ENCODE data around the gene CAP2. TPM values are rescaled to one million over a fixed set of nuclear protein-coding genes. Genes with fewer than 3 reads are reported as not detected.

Gene CAP2
- total and polyA plus RNA-seq, 7 experiments from 2014 or later: not detected

DNA sequence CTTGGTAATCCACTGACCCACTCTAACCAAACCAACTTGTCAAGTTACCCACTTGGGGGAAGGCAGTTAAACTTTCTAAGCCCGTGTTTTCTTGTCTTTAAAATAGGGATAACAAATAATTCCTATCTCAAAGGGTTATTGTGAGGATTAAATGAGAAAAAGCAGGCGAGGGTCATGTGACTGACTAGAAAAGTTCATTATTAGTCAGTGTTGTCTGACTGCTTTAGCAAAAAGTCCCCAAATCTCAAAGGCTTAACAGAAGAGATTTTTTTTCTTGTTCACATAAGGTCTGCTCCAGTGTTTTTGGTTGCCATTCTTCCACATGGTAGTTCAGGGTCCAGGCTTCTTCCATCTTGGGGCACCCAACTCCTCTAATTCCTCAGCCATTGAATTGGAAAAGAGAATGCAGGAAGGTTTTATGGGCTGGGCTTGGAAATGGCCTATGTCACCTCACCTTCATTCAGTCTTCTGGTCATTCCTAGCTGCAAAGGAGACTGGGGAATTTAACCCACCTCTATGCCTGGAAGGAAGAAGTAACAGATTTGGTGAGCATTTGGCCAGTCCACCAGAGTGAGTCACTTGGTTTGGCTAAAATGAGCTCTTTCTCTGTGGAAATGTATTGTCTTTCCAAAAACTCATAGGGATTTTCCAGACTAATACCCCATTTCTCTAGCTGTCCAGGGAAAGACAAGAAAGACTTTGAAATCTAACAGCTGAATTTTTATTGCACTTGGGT lies 77.0 kb downstream of the CAP2 start:
- ChIA-PET CTCF (no interaction called here), POLR2A (no interaction called here)
- H3K4me3 Mint-ChIP-seq: no peak overlapping the region
- H3K4me1 Mint-ChIP-seq: no peaks in the 10 kb centered on the region
- no peaks in the 10 kb centered on the region for H3K9me3 Mint-ChIP-seq
- Histone ChIP-seq H3K9me3 (ENCODE audit: control insufficient read depth in 2 of 3, low read length in 3 of 3) (no peaks in the 10 kb centered on the region), H3K36me3 (ENCODE audit: control insufficient read depth in 2 of 3, insufficient read depth in 3 of 3, low read length in 3 of 3) (no peaks in the 10 kb centered on the region), H3K4me1 (ENCODE audit: control insufficient read depth in 2 of 2, insufficient read depth in 2 of 2, low read length in 2 of 2) (no peaks in the 10 kb centered on the region), H3K27ac (ENCODE audit: low read depth, low read length) (no peak overlapping the region), H3K27me3 (ENCODE audit: control insufficient read depth in 2 of 2, insufficient read depth in 2 of 2, low read length in 2 of 2) (no peaks in the 10 kb centered on the region), H3K4me3 (ENCODE audit: low read length) (no peak overlapping the region)
- DNase-seq (no peak), ATAC-seq (no peak)
- H3K27me3 Mint-ChIP-seq: peaks cover 0 to 8% (median 0%) of the 10 kb centered on the region in 5 donors
- H3K36me3 Mint-ChIP-seq: no peaks in the 10 kb centered on the region
- no peak overlapping the region for H3K27ac Mint-ChIP-seq
- intact Hi-C loops (cut with micrococcal nuclease): no loop called here

DNA sequence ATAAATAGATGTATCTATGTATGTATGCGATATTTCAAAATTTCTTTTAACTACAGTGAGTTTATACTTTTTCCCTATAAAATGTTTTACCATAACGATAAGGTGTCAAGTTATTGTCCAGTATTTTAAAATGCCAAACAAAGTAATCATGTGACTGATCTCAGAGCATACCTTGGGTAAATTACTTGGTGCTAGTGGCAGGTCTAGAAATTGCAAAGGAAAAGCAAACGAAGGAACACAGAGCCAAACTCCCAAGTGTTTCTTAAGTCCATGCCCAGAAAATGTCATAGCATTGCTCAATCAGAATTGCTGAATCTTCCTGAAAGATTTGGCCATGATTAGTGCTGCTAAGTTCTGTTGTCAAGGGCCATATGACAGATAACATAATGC lies 77.5 kb downstream of the CAP2 start:
- Mint-ChIP-seq H3K27ac (no peak overlapping the region), H3K4me1 (no peaks in the 10 kb centered on the region), H3K36me3 (no peaks in the 10 kb centered on the region), H3K9me3 (no peaks in the 10 kb centered on the region), H3K4me3 (no peak overlapping the region), H3K27me3 (peaks cover 0 to 8% (median 0%) of the 10 kb centered on the region in 5 donors)
- H3K9me3 ChIP-seq (ENCODE audit: control insufficient read depth in 2 of 3, low read length in 3 of 3): no peaks in the 10 kb centered on the region
- intact Hi-C loops (cut with micrococcal nuclease): no loop called here
- DNase-seq: no peak
- no peaks in the 10 kb centered on the region for H3K4me1 ChIP-seq (ENCODE audit: control insufficient read depth in 2 of 2, insufficient read depth in 2 of 2, low read length in 2 of 2)
- H3K27ac ChIP-seq (ENCODE audit: low read depth, low read length): no peak overlapping the region
- POLR2A ChIA-PET: no interaction called here
- no peaks in the 10 kb centered on the region for H3K27me3 ChIP-seq (ENCODE audit: control insufficient read depth in 2 of 2, insufficient read depth in 2 of 2, low read length in 2 of 2)
- H3K36me3 ChIP-seq (ENCODE audit: control insufficient read depth in 2 of 3, insufficient read depth in 3 of 3, low read length in 3 of 3): no peaks in the 10 kb centered on the region
- CTCF ChIA-PET: no interaction called here
- no peak for ATAC-seq
- no peak overlapping the region for H3K4me3 ChIP-seq (ENCODE audit: low read length)

DNA sequence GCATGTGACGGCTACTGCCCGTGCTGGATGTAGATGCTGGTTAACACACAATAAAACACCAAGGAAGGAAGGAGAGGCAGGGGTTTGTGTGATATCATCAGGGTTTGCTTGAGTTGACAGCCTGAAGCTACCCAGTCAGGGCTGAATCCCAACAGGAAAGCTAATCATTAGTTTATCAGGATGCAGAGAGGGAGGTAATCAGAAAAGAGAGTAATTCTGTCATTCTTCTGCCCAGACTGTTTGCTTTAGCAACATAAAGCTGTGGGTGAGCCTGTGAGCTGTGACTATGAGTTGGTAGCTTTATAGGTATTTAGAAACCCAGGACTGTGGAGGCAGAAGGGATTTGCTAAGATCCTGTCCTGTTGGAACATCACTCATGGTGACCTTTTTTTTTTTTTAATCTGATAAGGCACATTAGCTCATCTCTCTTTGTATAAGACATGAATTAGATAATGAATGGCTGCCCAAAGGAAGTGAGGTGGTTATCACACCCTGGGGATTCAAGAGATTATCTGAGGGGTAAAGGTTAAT lies 79.3 kb downstream of the CAP2 start:
- no peak overlapping the region for H3K4me3 Mint-ChIP-seq
- H3K9me3 Mint-ChIP-seq: no peaks in the 10 kb centered on the region
- no peaks in the 10 kb centered on the region for H3K27me3 ChIP-seq (ENCODE audit: control insufficient read depth in 2 of 2, insufficient read depth in 2 of 2, low read length in 2 of 2)
- ChIA-PET CTCF (no interaction called here), POLR2A (no interaction called here)
- intact Hi-C loops (cut with micrococcal nuclease): no loop called here
- no peaks in the 10 kb centered on the region for H3K4me1 Mint-ChIP-seq
- H3K36me3 Mint-ChIP-seq: no peaks in the 10 kb centered on the region
- DNase-seq (no peak), ATAC-seq (no peak)
- no peak overlapping the region for H3K27ac Mint-ChIP-seq
- H3K4me1 ChIP-seq (ENCODE audit: control insufficient read depth in 2 of 2, insufficient read depth in 2 of 2, low read length in 2 of 2): no peaks in the 10 kb centered on the region
- H3K27ac ChIP-seq (ENCODE audit: low read depth, low read length): no peak overlapping the region
- peaks cover 4 to 13% (median 5%) of the 10 kb centered on the region in 5 donors for H3K27me3 Mint-ChIP-seq
- H3K36me3 ChIP-seq (ENCODE audit: control insufficient read depth in 2 of 3, insufficient read depth in 3 of 3, low read length in 3 of 3): no peaks in the 10 kb centered on the region
- no peaks in the 10 kb centered on the region for H3K9me3 ChIP-seq (ENCODE audit: control insufficient read depth in 2 of 3, low read length in 3 of 3)
- no peak overlapping the region for H3K4me3 ChIP-seq (ENCODE audit: low read length)

DNA sequence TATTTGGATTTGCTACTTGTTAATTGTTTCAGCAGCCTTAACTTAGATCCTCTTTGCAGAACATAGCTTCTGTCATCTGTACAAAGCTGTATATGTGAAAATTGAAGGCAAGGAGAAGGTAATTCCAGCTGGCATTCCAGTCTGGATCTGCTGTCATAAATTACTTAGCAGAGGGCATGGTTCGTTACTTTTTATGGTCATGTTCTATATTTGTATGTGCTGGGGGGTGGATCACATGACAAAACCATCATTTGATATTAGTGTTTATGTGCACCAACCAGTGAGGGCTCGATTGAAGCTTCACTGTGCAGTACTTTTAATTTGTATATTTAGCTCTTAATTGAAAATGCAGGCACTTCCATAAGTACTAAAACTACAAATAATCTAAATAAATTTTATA lies 80.2 kb downstream of the CAP2 start:
- no peaks in the 10 kb centered on the region for H3K4me1 ChIP-seq (ENCODE audit: control insufficient read depth in 2 of 2, insufficient read depth in 2 of 2, low read length in 2 of 2)
- no peaks in the 10 kb centered on the region for H3K27me3 ChIP-seq (ENCODE audit: control insufficient read depth in 2 of 2, insufficient read depth in 2 of 2, low read length in 2 of 2)
- no peaks in the 10 kb centered on the region for H3K9me3 ChIP-seq (ENCODE audit: control insufficient read depth in 2 of 3, low read length in 3 of 3)
- ChIA-PET CTCF (no interaction called here), POLR2A (no interaction called here)
- H3K27me3 Mint-ChIP-seq: peaks cover 4 to 13% (median 5%) of the 10 kb centered on the region in 5 donors
- no peaks in the 10 kb centered on the region for H3K9me3 Mint-ChIP-seq
- ATAC-seq (no peak), DNase-seq (no peak)
- no peaks in the 10 kb centered on the region for H3K4me1 Mint-ChIP-seq
- no peak overlapping the region for H3K4me3 ChIP-seq (ENCODE audit: low read length)
- H3K36me3 Mint-ChIP-seq: no peaks in the 10 kb centered on the region
- H3K36me3 ChIP-seq (ENCODE audit: control insufficient read depth in 2 of 3, insufficient read depth in 3 of 3, low read length in 3 of 3): no peaks in the 10 kb centered on the region
- H3K27ac Mint-ChIP-seq: no peak overlapping the region
- no peak overlapping the region for H3K4me3 Mint-ChIP-seq
- intact Hi-C loops (cut with micrococcal nuclease): no loop called here
- H3K27ac ChIP-seq (ENCODE audit: low read depth, low read length): no peak overlapping the region

DNA sequence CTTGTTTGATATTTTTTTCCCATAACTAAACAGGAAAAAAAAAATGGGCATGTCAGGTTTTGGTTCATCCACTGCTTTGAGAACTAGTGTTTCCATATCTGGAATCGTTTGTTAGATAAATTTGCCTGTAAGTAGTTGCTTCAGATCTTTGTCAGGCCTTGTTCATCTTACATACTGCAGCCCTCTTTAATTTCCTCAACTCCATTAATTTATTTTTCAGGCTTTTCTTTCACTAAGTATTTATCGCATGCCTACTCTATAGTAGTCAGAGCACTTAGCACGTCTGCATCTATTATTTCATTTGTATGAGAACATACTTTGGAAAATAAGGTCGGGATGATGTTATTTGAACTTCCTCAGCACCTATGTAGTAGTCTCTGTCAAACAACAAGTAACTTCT lies 80.9 kb downstream of the CAP2 start:
- POLR2A ChIA-PET: no interaction called here
- Histone ChIP-seq H3K9me3 (ENCODE audit: control insufficient read depth in 2 of 3, low read length in 3 of 3) (no peaks in the 10 kb centered on the region), H3K4me1 (ENCODE audit: control insufficient read depth in 2 of 2, insufficient read depth in 2 of 2, low read length in 2 of 2) (no peaks in the 10 kb centered on the region), H3K27me3 (ENCODE audit: control insufficient read depth in 2 of 2, insufficient read depth in 2 of 2, low read length in 2 of 2) (no peaks in the 10 kb centered on the region), H3K36me3 (ENCODE audit: control insufficient read depth in 2 of 3, insufficient read depth in 3 of 3, low read length in 3 of 3) (no peaks in the 10 kb centered on the region), H3K27ac (ENCODE audit: low read depth, low read length) (no peak overlapping the region), H3K4me3 (ENCODE audit: low read length) (no peak overlapping the region)
- Mint-ChIP-seq H3K27me3 (peaks cover 4 to 13% (median 5%) of the 10 kb centered on the region in 5 donors), H3K4me1 (no peaks in the 10 kb centered on the region), H3K27ac (no peak overlapping the region), H3K36me3 (no peaks in the 10 kb centered on the region), H3K4me3 (no peak overlapping the region), H3K9me3 (no peaks in the 10 kb centered on the region)
- DNase-seq (no peak), ATAC-seq (no peak)
- intact Hi-C loops (cut with micrococcal nuclease): no loop called here
- CTCF ChIA-PET: no interaction called here

DNA sequence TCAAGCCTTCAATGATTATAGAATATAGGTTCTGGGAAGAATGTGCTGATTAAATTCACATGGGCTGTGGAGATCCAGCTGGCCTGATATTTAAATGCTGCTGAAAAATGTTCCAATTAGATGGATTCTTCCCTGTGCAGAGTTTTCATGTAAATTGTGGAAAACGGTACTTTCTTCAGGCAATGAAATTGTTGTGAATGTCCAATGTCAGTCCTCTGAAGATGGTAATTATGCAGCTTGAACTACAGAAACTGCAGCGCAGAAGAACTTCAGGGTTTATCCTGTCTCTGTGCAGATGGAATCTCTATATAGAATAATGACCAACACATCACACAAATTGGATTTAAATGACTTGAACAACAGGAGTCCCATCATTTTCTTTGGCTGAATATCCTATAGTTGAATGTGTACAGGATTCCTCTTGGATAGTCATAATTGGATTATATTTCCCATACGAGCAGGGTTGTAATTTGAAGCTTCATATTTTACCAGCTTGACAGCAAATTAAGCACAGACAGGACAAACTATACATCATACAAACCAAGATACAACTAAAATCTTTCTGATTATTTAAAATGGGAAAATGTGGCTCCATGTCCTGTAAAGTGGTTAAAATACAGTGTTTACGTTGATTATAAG lies 82.3 kb downstream of the CAP2 start:
- H3K9me3 Mint-ChIP-seq: no peaks in the 10 kb centered on the region
- DNase-seq (no peak), ATAC-seq (no peak)
- no peak overlapping the region for H3K27ac ChIP-seq (ENCODE audit: low read depth, low read length)
- no peak overlapping the region for H3K4me3 ChIP-seq (ENCODE audit: low read length)
- H3K4me3 Mint-ChIP-seq: no peak overlapping the region
- no peak overlapping the region for H3K27ac Mint-ChIP-seq
- no peaks in the 10 kb centered on the region for H3K9me3 ChIP-seq (ENCODE audit: control insufficient read depth in 2 of 3, low read length in 3 of 3)
- H3K36me3 ChIP-seq (ENCODE audit: control insufficient read depth in 2 of 3, insufficient read depth in 3 of 3, low read length in 3 of 3): no peaks in the 10 kb centered on the region
- intact Hi-C loops (cut with micrococcal nuclease): no loop called here
- peaks cover 4 to 11% (median 5%) of the 10 kb centered on the region in 5 donors for H3K27me3 Mint-ChIP-seq
- no peaks in the 10 kb centered on the region for H3K4me1 Mint-ChIP-seq
- H3K27me3 ChIP-seq (ENCODE audit: control insufficient read depth in 2 of 2, insufficient read depth in 2 of 2, low read length in 2 of 2): no peaks in the 10 kb centered on the region
- POLR2A ChIA-PET: no interaction called here
- CTCF ChIA-PET: no interaction called here
- no peaks in the 10 kb centered on the region for H3K4me1 ChIP-seq (ENCODE audit: control insufficient read depth in 2 of 2, insufficient read depth in 2 of 2, low read length in 2 of 2)
- H3K36me3 Mint-ChIP-seq: no peaks in the 10 kb centered on the region

DNA sequence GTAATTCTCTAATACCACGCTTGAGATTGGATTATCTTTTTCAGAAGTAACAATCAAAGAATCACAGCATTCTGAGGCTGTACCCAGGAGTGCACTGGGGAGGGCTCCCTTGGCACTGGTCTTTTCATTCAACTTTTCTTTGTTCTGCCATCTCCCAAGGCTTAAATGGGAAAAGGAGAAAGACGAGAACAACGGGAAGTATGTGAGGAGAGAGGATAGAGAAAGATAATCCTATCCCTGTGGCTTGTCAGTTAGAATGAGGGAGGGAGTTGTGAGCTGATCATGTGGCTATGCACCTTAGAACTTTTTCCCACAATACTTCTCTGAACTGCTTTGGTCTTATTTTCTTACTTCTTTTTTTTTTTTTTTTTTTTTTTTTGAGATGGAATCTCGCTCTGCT lies 83.1 kb downstream of the CAP2 start:
- Histone ChIP-seq H3K36me3 (ENCODE audit: control insufficient read depth in 2 of 3, insufficient read depth in 3 of 3, low read length in 3 of 3) (no peaks in the 10 kb centered on the region), H3K9me3 (ENCODE audit: control insufficient read depth in 2 of 3, low read length in 3 of 3) (no peaks in the 10 kb centered on the region), H3K4me1 (ENCODE audit: control insufficient read depth in 2 of 2, insufficient read depth in 2 of 2, low read length in 2 of 2) (no peaks in the 10 kb centered on the region), H3K4me3 (ENCODE audit: low read length) (no peak overlapping the region), H3K27ac (ENCODE audit: low read depth, low read length) (no peak overlapping the region), H3K27me3 (ENCODE audit: control insufficient read depth in 2 of 2, insufficient read depth in 2 of 2, low read length in 2 of 2) (no peaks in the 10 kb centered on the region)
- Mint-ChIP-seq H3K4me3 (no peak overlapping the region), H3K9me3 (no peaks in the 10 kb centered on the region), H3K27ac (no peak overlapping the region), H3K4me1 (no peaks in the 10 kb centered on the region), H3K27me3 (peaks cover 5 to 11% (median 7%) of the 10 kb centered on the region in 5 donors), H3K36me3 (no peaks in the 10 kb centered on the region)
- ATAC-seq: no peak
- intact Hi-C loops (cut with micrococcal nuclease): no loop called here
- CTCF ChIA-PET: no interaction called here
- POLR2A ChIA-PET: no interaction called here
- no peak for DNase-seq

Data from naive thymus-derived CD4-positive, alpha-beta T cell (primary cell).